Epithelial cell of esophagus (primary cell): ENCODE results near the gene EIF4G3.
"Not testable (repeated sequence)": the region's sequence is repeated elsewhere in the genome, so short reads cannot be mapped to it uniquely, and the experiment has no call there.

ENCODE experiments used
- DNase-seq: peaks from one replicate; pipeline ENCODE4 v3.0.0; 2010; ENCODE audit warnings: low read depth
- H3K4me3 ChIP-seq: 2 replicates; pipeline ENCODE4 v1.5.1; 2011; ENCODE audit warnings: mild to moderate bottlenecking, low read length, control low read depth
- CTCF ChIP-seq: IDR thresholded peaks from 2 replicates; pipeline ENCODE4 v1.5.1; 2011; ENCODE audit warnings: low read depth, mild to moderate bottlenecking, low read length, control low read depth, inconsistent platforms; ENCODE audit not compliant: insufficient read depth; ENCODE audit errors: missing control alignments

The EIF4G3 gene

GRCh38 chr1:21034725-21035628 lies 141.7 kb downstream of the EIF4G3 start:
- no peak overlapping the region for H3K4me3 ChIP-seq
- no peak for TF ChIP-seq CTCF

GRCh38 chr1:21032741-21033140 lies 144.0 kb downstream of the EIF4G3 start:
- TF ChIP-seq CTCF: no peak
- DNase-seq: no peak
- H3K4me3 ChIP-seq: no peak overlapping the region

More at GRCh38 chr1:21034725-21035628, 141.7 kb downstream of the EIF4G3 start:
- no peak for DNase-seq

- DNase-seq: no peak
- no peak overlapping the region for H3K4me3 ChIP-seq
- TF ChIP-seq CTCF: no peak
Observed at GRCh38 chr1:21030181-21030580, 146.5 kb downstream of the EIF4G3 start.

- TF ChIP-seq CTCF: no peak
- no peak overlapping the region for H3K4me3 ChIP-seq
- DNase-seq: no peak
Observed at GRCh38 chr1:21028520-21029145, 148.1 kb downstream of the EIF4G3 start.

GRCh38 chr1:21027805-21028204 lies 148.9 kb downstream of the EIF4G3 start:
- no peak for TF ChIP-seq CTCF
- no peak overlapping the region for H3K4me3 ChIP-seq
- peak; percentile 10 for DNase-seq

GRCh38 chr1:21024918-21025317 lies 151.8 kb downstream of the EIF4G3 start:
- no peak overlapping the region for H3K4me3 ChIP-seq
- DNase-seq: peak; percentile 47
- no peak for TF ChIP-seq CTCF

GRCh38 chr1:21024136-21024896 lies 152.4 kb downstream of the EIF4G3 start:
- DNase-seq, H3K4me3 ChIP-seq: not testable (repeated sequence)
